Heart left ventricle (tissue), 13 donors: ENCODE results near the gene DNMT3A.

Experiments
- CTCF ChIP-seq, 12 donors: fragments of 200-600 bp; sonication (generic) in 4 of 12; IDR thresholded peaks; one replicate each; pipeline versions ENCODE4 v1.5.0 to v1.8.0; 2018 to 2022; ENCODE audit warnings: antibody characterized with exemption in 12 of 12, mild to moderate bottlenecking in 5 of 12
- POLR2A ChIP-seq, 2 donors: fragments of 450-650 bp; IDR thresholded peaks; one replicate each; pipeline ENCODE4 v1.6.1; 2017; ENCODE audit warnings: antibody characterized with exemption in 2 of 2, mild to moderate bottlenecking in 2 of 2, moderate library complexity in 2 of 2
- donor health status: ischemic (EF 13 %, LVEDD 7.1; RV severe dilation, severe dysfunction).
- donor health status: DM: no; HTN: yes; CAD: no.
- donor health status: DM: no; HTN: no; CAD: no.
- donor health status: ischemic (EF 25% LVEDD 6.9; RV normal size, moderate dysfunction).
- donor health status: ischemic (EF 25% LVEDD 5.7; RV mildly dilated, moderate dysfunction).
- donor health status: ischemic (EF 35%, LVEDD 5.7; RV mildly dilated, moderate dysfunction).
- donor health status: nonischemic (EF 11% LVEDD 7.7; RV severe dilation, severe dysfunction).
- donor health status: DM: yes; HTN: yes; CAD: no.
- donor health status: PGD.
- donor health status: ischemic (EF 29% LVEDD 5.4; RV normal size, mild dysfunction).
- donor health status: nonischemic (EF 23%, LVEDD 6.1; RV moderate dilation, normal function).

GRCh38 chr2:25323042-25323514, 18.6 kb downstream of the DNMT3A start:
- TF ChIP-seq POLR2A (IDR thresholded peaks at IDR 0.05) (no peak), CTCF (IDR thresholded peaks at IDR 0.05) (no peak)
